NCI-H146 treated with DMSO at 0.1 percent for 48 hours (cell line): ENCODE measurements around the gene HNF1A.
"Not testable (repeated sequence)": the region's sequence is repeated elsewhere in the genome, so short reads cannot be mapped to it uniquely, and the experiment has no call there.

Experiments used
- DNase-seq: peaks from one replicate; lab custom pipeline; 2025; ENCODE audit not compliant: unreplicated experiment; lab: John Stamatoyannopoulos, UW

Gene HNF1A, protein sequence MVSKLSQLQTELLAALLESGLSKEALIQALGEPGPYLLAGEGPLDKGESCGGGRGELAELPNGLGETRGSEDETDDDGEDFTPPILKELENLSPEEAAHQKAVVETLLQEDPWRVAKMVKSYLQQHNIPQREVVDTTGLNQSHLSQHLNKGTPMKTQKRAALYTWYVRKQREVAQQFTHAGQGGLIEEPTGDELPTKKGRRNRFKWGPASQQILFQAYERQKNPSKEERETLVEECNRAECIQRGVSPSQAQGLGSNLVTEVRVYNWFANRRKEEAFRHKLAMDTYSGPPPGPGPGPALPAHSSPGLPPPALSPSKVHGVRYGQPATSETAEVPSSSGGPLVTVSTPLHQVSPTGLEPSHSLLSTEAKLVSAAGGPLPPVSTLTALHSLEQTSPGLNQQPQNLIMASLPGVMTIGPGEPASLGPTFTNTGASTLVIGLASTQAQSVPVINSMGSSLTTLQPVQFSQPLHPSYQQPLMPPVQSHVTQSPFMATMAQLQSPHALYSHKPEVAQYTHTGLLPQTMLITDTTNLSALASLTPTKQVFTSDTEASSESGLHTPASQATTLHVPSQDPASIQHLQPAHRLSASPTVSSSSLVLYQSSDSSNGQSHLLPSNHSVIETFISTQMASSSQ

DNA sequence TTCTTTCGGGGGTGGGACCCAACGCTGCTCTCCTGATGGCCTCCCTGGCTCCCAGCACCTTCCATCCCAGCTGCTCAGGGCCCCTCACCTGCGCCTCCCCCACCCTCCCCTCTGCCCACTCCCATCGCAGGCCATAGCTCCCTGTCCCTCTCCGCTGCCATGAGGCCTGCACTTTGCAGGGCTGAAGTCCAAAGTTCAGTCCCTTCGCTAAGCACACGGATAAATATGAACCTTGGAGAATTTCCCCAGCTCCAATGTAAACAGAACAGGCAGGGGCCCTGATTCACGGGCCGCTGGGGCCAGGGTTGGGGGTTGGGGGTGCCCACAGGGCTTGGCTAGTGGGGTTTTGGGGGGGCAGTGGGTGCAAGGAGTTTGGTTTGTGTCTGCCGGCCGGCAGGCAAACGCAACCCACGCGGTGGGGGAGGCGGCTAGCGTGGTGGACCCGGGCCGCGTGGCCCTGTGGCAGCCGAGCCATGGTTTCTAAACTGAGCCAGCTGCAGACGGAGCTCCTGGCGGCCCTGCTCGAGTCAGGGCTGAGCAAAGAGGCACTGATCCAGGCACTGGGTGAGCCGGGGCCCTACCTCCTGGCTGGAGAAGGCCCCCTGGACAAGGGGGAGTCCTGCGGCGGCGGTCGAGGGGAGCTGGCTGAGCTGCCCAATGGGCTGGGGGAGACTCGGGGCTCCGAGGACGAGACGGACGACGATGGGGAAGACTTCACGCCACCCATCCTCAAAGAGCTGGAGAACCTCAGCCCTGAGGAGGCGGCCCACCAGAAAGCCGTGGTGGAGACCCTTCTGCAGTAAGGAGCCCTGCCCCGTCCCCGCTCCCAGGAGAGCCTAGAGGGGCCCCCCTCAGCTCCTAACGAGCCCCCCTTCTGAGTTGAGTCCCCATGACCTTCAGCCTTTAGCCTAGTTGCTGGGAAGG, at the start of gene HNF1A:
TSS of gene HNF1A (plus strand) at position 248 of the 924 bp plus-strand sequence. CDS start at position 474, 226 bp downstream.
- DNase-seq: no peak

DNA sequence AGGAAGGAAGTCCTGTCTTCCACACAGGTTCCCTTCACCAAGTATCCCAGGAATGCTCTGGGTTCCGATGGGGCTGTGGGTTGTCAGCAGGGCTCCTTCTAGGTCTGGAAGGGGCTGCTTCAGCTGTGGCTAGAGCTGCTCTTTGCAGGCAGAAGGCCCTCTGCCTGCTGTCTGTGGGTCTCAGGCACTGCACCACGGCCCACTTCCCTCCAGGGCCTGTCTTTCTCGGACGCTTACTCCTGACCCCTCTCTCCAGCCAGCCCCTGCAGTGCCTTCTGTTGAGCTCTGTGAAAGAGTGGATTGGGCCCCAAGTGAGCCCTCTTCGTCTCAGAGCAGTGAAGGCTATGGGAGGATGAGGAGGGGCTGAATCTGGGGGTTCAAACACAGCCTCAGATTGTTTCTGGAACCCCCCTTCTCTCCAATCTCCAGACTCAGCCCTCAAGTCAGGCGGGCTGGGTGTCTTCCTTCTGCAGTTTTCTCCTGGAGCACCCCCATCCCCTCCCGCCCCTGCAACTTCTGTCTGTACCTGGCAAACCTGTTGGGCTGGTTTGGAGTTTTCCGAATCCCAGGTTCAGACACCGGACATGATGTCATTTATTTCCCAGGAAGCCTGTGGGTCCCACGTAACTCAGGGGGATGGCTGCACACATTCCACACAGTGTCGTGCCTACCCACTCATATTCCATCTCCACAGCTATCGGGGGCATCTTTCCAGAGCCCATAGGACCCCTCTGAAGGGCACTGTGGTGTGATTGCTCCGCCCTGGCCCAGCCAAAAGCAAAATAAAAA, 49.3 kb upstream of the HNF1A start:
- no peak for DNase-seq

DNA sequence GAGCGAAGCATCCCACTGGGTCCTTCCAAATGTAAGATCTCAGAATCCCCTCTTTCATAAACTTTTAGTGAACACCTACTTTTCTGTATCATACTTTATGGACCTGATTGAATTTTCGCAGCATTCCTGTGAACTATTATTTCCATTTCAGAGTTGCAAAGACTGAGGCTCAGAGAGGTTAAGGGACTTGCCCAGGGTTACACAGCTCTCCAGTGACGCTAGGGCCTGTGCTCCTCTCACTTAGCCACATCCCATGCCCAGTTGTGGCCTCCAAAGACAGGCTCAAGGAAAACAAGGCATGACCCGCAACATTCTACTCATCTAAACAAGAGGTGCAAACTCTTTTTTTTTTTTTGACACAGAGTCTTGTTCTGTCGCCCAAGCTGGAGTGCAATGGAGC, 48.3 kb upstream of the HNF1A start:
- DNase-seq: no peak

DNA sequence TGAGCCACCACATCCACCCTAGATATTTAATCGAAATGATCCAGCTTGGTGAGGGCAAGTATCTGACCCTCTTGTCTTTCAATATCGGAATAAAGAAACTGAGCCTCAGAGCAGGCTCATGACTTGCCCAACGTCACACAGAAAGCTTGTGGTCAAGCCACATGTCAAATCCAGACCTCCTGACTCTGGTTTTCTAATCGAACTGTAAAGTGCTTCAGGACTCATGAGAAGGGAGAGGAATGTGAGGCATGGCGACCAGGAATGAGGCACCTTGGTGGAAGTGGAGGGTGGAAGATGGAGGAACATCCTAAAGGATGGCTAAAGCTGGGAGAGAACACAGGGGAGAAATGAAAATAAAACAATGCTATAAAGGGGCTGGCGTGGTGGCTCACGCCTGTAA, 46.3 kb upstream of the HNF1A start:
- no peak for DNase-seq

DNA sequence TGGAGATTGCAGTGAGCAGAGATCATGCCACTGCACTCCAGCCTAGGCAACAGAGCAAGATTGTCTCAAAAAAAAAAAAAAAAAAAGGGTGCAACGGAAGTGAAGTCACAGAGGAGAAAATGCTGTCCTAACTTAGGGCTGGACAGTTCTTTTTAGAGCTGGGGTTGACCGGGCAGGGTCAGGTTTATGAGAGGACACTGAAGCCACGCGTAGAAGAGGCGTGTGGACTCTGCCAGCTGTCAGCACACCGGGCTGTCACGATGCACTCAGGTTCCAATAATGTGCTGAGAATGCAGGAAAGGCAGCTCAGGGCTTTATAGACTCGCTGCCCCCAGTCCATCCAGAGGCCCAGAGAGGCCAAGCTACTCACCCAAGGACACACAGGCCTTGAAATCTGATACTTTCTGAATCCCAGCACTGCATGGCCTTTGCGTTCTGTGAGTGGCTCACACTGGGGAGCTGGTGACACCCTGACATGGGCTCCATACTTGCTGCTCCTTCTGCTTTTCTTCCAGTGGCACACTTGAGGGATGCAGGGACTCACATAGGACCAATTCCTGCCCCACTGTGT, 45.3 kb upstream of the HNF1A start:
- no peak for DNase-seq

DNA sequence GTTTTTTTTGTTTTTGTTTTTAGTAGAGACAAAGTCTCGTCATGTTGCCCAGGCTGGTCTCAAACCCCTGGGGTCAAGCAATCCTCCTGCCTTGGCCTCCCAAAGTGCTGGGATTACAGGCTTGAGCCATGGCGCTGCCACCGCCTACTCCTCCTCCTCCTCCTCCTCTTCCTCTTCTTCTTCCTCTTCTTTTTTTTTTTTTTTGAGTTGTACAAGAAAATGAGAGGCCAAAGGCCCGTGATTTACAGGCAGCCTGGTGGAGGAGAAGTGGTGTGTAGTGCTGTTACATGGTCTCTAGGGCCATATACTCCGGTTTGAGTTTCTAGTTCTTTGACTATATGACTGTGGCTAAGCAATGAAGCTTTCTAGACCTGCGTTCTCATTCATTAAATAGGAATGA, 44.6 kb upstream of the HNF1A start:
- no peak for DNase-seq

DNA sequence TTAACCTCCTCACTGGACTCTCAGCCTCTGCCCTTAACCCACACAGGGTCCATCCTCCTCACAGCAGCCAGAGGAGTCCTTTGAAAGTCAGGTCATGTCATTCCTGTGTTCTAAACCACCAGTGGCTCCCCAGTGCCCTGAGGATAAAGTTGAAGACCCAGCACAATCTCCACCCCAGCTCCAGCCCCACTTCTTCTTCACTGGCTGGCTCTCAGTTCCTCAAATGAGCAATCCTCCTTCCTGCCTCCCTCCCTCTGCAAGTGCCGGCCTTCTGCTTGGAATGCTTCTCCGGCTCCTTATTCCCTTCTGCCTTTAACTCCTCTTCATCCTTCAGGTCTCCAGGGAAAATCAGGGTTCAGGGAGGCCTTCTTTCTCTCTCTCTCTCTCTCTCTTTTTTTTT, 42.1 kb upstream of the HNF1A start:
- no peak for DNase-seq

DNA sequence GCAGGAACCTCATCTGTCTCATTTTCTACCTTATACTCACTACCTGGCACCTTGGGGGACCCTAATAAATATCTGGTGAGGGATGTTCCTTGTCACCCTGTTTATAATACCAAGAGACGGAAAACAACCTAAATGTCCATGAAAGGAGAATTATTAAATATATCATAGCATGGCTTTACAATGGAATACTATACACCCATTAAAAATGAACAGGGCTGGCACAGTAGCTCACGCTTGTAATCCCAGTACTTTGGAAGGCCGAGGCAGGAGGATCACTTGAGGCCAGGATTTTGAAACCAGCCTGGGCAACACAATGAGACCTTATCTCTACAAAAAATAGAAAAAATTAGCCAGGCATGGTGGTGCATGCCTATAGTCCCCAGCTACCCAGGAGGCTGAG, 39.8 kb upstream of the HNF1A start:
- no peak for DNase-seq

DNA sequence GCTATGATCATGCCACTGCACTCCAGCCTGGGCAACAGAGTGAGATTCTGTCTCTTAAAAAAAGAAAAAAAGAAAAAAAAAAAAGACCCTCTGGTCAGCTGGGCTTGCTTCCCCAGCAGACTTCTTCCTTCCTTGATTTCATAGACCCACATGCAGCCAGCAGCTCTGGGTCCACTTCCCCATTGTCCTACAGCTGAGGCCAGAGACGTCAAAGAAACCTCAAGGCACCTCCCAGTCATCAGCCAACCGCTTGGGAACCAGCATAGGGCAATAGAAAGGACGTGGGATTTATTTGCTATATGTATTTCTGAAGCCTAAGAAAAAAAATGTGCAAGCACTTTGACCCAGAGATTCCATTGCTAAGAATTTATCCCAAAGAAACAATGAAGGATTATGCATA, 38.8 kb upstream of the HNF1A start:
- DNase-seq: no peak

DNA sequence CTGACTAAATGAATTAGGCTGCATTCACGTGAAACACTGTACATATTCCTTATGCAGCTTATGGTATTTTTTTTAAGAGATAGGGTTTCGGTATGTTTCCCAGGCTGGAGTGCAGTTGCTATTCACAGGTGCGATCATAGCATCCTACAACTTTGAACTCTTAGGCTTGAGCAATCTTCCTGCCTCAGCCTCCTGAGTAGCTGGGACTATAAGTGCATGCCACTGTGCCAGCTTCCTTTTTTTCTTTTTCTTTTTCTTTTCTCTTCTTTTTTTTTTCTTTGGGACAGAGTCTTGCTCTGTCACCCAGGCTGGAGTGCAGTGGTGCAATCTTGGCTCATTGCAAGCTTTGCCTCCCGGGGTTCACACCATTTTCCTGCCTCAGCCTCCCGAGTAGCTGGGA, 38.3 kb upstream of the HNF1A start:
- no peak for DNase-seq

DNA sequence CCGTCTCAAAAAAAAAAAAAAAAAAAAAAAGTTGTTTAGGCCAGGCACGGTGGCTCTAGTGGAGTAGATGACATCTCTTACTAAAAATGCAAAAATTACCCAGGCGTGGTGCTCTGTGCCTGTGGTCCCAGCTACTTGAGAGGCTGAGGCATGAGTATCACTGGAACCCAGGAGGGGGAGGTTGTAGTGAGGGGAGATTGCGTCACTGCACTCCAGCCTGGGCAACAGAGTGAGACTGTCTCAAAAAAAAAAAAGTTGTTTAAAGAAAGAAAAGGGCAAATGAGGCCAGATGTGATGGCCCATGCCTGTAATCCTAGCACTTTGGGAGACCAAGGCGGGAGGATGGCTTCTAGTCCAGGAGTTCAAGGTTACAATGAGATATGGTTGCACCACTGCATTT, 37.5 kb upstream of the HNF1A start:
- no peak for DNase-seq

DNA sequence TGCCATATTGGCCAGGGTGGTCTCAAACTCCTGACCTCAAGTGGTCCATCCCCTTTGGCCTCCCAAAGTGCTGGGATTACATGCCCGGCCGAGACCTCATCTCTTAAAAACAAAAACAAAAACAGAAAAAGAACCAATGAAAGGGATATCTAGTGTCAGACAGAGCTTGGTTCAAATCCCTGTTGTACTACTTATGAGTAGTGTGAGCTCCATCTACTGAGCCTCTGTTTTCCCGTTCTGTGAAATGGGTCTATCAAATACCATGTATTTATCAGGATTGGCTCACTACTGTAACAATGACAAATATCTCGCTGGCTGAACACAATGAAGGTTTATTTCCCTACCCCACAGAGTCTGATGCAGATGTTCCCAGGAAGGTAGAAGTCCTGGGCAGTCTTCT, 36.9 kb upstream of the HNF1A start:
- no peak for DNase-seq

DNA sequence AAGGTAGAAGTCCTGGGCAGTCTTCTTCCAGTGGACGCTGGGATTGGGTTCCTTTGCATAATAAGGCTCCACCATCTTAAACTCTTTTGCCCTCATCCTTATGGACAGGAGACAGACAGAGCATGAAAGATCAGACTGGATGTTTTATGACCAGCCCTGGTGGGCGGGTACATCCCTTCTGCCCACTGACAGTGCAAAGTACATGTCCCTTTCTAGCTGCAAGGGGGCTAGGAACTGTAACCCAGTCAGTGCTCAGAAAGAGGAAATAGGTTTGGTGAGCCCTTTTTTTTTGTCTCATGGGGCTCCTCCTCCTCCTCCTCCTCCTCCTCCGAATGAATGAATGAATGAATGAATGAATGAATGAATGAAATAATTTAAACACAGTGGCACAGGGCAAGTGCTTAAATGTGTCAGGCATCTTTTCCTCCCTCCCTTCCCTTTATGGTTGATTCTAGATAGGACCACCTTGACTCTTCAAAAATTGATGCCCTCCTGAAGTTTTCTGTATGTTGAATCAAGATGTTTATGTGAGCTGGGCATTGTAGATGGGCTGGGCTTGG, 36.4 kb upstream of the HNF1A start:
- DNase-seq: no peak

DNA sequence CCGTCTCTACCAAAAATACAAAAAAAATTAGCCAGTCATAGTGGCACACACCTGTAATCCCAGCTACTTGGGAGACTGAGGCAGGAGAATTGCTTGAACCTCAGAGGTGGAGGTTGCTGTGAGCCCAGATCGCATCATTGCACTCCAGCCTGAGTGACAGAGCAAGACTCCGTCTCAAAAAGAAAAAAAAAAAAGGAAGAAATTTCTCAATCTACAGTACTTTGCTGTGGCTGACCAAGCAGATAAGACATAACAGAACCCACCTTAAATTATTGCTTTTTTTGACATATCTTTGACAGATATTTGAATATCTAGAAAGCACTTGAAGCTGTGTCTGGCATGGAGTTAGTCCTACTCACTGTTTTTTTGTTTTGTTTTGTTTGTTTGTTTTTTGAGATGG, 34.9 kb upstream of the HNF1A start:
- DNase-seq: no peak

DNA sequence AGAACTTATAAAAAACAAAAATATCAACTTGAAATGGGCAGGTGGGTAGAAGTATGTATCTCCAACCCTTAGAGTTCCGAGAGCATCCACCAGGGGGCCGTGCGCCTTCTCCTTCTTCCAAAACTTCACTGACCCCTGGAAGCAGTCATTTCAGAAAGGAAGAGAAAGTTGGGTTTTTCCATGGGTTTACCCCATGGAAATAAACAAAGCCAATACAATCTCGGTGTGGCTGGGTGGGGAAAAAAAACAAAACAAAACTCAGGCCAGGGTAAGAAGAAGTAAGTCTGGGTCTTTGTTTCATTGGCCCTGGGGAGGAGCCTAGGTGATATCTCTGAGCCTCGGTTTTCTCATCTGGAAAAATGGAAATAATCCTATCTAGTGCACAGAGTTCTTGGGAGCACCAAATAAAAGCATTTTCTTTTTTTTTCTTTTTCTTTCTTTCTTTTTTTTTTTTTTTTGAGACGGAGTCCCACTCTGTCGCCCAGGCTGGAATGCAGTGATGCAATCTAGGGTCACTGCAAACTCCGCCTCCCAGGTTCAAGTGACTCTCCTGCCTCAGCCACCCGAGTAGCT, 33.6 kb upstream of the HNF1A start:
- DNase-seq: peak; percentile 15

DNA sequence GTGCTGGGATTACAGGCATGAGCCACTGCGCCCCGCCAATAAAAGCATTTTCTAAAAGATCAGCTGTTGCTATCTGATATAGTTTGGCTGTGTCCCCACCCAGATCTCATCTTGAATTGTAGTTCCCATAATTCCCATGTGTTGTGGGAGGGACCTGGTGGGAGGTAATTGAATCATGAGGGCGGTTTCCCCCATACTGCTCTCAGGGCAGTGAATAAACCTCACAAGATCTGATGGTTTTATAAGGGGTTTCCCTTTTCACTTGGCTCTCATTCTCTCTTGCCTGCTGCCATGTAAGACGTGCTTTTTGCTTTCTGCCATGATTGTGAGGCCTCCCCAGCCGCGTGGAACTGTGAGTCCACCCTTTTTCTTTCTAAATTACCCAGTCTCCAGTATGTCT, 32.8 kb upstream of the HNF1A start:
- not testable (repeated sequence) for DNase-seq

DNA sequence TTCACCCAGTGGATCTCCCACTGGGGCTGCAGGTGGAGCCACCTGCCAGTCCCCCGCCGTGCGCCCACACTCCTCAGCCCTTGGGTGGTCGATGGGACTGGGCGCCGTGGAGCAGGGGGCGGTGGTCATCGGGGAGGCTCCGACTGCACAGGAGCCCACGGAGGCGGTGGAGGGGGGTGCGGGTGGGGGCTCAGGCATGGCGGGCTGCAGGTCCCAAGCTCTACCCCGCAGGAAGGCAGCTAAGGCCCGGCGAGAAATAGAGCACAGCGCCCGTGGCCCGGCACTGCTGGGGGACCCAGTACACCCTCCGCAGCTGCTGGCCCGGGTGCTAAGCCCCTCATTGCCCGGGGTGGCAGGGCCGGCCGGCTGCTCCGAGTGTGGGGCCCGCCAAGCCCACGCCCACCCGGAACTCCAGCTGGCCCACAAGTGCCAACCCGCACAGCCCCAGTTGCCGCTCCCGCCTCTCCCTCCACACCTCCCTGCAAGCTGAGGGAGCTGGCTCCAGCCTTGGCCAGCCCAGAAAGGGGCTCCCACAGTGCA, 28.0 kb upstream of the HNF1A start:
- not testable (repeated sequence) for DNase-seq

DNA sequence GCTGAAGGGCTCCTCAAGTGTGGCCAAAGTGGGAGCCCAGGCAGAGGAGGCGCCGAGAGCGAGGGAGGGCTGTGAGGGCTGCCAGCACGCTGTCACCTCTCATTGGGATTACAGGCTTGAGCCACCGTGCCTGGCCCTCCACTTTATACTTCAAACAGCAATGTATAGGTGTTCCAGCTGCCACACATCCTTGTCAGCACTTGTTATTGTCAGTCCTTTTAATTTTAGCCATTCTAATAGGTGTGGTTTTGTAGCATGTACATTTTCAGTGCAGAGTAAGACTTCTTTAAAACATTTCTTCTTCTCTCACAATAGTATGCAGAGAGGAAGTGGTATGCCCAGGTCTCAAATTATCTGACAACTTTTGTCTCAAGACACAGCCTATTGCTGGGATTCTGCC, 27.5 kb upstream of the HNF1A start:
- DNase-seq: no peak

DNA sequence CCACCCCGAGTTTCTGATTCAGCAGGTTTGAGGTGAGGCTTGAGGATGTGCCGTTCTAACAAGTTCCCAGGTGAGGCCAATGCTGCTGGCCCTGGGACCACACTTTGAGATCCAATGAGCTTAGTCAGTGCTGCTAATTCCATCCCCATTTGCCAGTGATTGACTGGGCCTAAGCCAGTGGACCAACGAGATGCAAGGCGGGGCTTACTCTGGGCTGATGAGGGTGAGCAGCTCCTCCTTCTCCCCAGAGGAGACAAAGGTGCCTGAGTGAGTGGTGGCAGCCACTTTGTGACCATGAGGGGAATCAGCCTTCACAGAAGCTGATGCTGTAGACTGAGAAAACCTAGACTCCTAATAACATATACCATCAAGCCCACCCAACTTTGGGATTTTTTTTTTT, 23.1 kb upstream of the HNF1A start:
- no peak for DNase-seq
